Right lobe of liver (tissue), 6 donors: ENCODE results near the gene ZFP64. TPM values are rescaled to one million over a fixed set of nuclear protein-coding genes. Genes with fewer than 3 reads are reported as not detected.
A peak's percentile ranks its signal among the peaks of the same experiment; 100 is the strongest.

Experiments
- ATAC-seq, 4 donors: fragments of 200-7000 bp; cut with Tn5 transposase; one replicate each; pipeline ENCODE4 v1.9.1; 2020; ENCODE audit warnings: mild to moderate bottlenecking in 4 of 4, moderate library complexity in 4 of 4
- DNase-seq, 3 donors: peaks; one replicate each; pipeline ENCODE4 v3.0.0-alpha.2; 2020
- H3K27ac ChIP-seq, 3 donors: fragments of 200-600 bp; one replicate each; pipeline ENCODE4 v1.8.0; 2022
- H3K27me3 ChIP-seq, 2 donors: fragments of 200-600 bp; one replicate each; pipeline ENCODE4 v1.8.0; 2022
- H3K36me3 ChIP-seq, 4 donors: fragments of 200-600 bp; sonication (generic) in 1 of 4; one replicate each; pipeline versions ENCODE4 v1.5.1 to v1.8.0; 2017 to 2022; ENCODE audit warnings: control low read depth in 1 of 4
- H3K4me1 ChIP-seq, 4 donors: fragments of 200-600 bp; sonication (generic) in 1 of 4; one replicate each; pipeline versions ENCODE4 v1.5.1 to v1.8.0; 2017 to 2022; ENCODE audit warnings: control low read depth in 1 of 4
- H3K4me3 ChIP-seq, 3 donors: fragments of 200-600 bp; one replicate each; pipeline ENCODE4 v1.8.0; 2022
- H3K9me3 ChIP-seq, 4 donors: fragments of 200-600 bp; sonication (generic) in 1 of 4; one replicate each; pipeline versions ENCODE4 v1.5.1 to v1.8.0; 2017 to 2022; ENCODE audit warnings: control low read depth in 1 of 4
- CTCF ChIP-seq, 4 donors: fragments of 200-600 bp in 3 of 4; fragments of 450-650 bp in 1 of 4; IDR thresholded peaks; one replicate each; pipeline versions ENCODE4 v1.5.1 to v1.8.0; 2016 to 2022; ENCODE audit warnings: antibody characterized with exemption in 4 of 4, mild to moderate bottlenecking in 2 of 4
- POLR2A ChIP-seq: fragments of 450-650 bp; IDR thresholded peaks from one replicate; pipeline ENCODE4 v1.6.1; 2017; ENCODE audit warnings: antibody characterized with exemption, mild to moderate bottlenecking
- WGBS: methylation state at CpG from one replicate; pipeline ENCODE4 v1.1.6; 2018; ENCODE audit warnings: low coverage, low lambda C conversion rate; ENCODE audit not compliant: insufficient coverage; ENCODE audit errors: missing lambda C conversion rate; 5-methylcytosine and 5-hydroxymethylcytosine counted together
- intact Hi-C, 2 donors: fragments of 100-400 bp; cut with DNase I; formaldehyde crosslinking; loops; one replicate each; pipeline versions ENCODE4 v1.11.2 to v1.14.1; 2022
- long read RNA-seq: library from polyadenylated mRNA; unstranded; transcript quantifications from one replicate; pipeline ENCODE4 v2.0.0, GENCODE V29; 2019
- total RNA-seq, 6 experiments: library from RNA; depleted of rRNA in 2 of 6; stranded (reverse); fragments of >200 nt in 2 of 6; fragmentation: NEBNext Ultra II Directional in 3 of 6; extraction: Animal tissue kit (Norgen Biotek cat#: 25700) in 3 of 6; gene quantifications; one replicate each; pipeline versions ENCODE4 v1.1.0 to v1.2.4, GENCODE V29; 2016 to 2023
- donor health status: DM: no; HTN: yes; CAD: no.
- donor health status: DM: no; HTN: no; CAD: no.
- donor health status: DM: no; HTN: no; CAD: no.
- donor health status: DM: no; HTN: yes; CAD: no.
- donor health status: DM: no; HTN: yes; CAD: no.

ZFP64 gene
- total RNA-seq: 10 to 100 TPM in 1 of 6 experiments, 1 to 10 TPM in 5; 6.0 to 11.6 (median 7.2) TPM
- long read RNA-seq, partial matches to known transcripts: 1 of 2 reads
- long read RNA-seq, other reads (novel, unspliced or antisense): 0 of 2 reads

GRCh38 chr20:52191132-52191915 is at the start of gene ZFP64:
ZFP64 (minus strand) TSS chr20:52191779; CDS start chr20:52191636, 143 bp downstream.
- TF ChIP-seq CTCF (IDR thresholded peaks at IDR 0.05) (peak; percentile 26 to 65 (median 58)), POLR2A (peak; percentile 73)
- peaks cover 0 to 3% (median 0%) of the 10 kb centered on the region in 4 donors for H3K36me3 ChIP-seq
- ATAC-seq (peak; percentile 88 to 93 (median 92)), DNase-seq (peak; percentile 84 to 85 (median 85))
- H3K27ac ChIP-seq: peak within 1 kb of the TSS; percentile 85 to 93 (median 89)
- H3K9me3 ChIP-seq: no peaks in the 10 kb centered on the region
- intact Hi-C loops: no loop called here
- peaks cover 0 to 8% (median 3%) of the 10 kb centered on the region in 4 donors for H3K4me1 ChIP-seq
- peak within 1 kb of the TSS; percentile 83 to 97 (median 88) for H3K4me3 ChIP-seq
- 0% methylated on average over 7 of the region's 70 CpGs for WGBS
- H3K27me3 ChIP-seq: no peaks in the 10 kb centered on the region

- Histone ChIP-seq H3K9me3 (no peaks in the 10 kb centered on the region), H3K36me3 (no peaks in the 10 kb centered on the region), H3K4me3 (no peak overlapping the region), H3K4me1 (peaks cover 0 to 3% (median 0%) of the 10 kb centered on the region in 4 donors), H3K27me3 (no peaks in the 10 kb centered on the region), H3K27ac (no peak overlapping the region)
- intact Hi-C loops: no loop called here
- no peak for DNase-seq
- 71% methylated on average over 1 of the region's 1 CpG for WGBS
- no peak for ATAC-seq
- TF ChIP-seq POLR2A (no peak), CTCF (IDR thresholded peaks at IDR 0.05) (no peak)
Observed at GRCh38 chr20:52240802-52241201, 49.2 kb upstream of the ZFP64 start.

- intact Hi-C loops: no loop called here
- Histone ChIP-seq H3K27me3 (no peaks in the 10 kb centered on the region), H3K27ac (no peak overlapping the region), H3K4me3 (no peak overlapping the region), H3K36me3 (no peaks in the 10 kb centered on the region), H3K9me3 (no peaks in the 10 kb centered on the region), H3K4me1 (peaks cover 0 to 12% (median 3%) of the 10 kb centered on the region in 4 donors)
- TF ChIP-seq POLR2A (no peak), CTCF (IDR thresholded peaks at IDR 0.05) (no peak)
- WGBS: 34% methylated on average over 2 of the region's 2 CpGs
- DNase-seq (no peak), ATAC-seq (no peak)
Observed at GRCh38 chr20:52239102-52239501, 47.5 kb upstream of the ZFP64 start.

GRCh38 chr20:52236292-52236691 is 44.7 kb upstream of the ZFP64 start:
- ATAC-seq: no peak
- Histone ChIP-seq H3K4me1 (peaks cover 0 to 15% (median 3%) of the 10 kb centered on the region in 4 donors), H3K36me3 (no peaks in the 10 kb centered on the region), H3K27ac (no peak overlapping the region), H3K9me3 (no peaks in the 10 kb centered on the region), H3K4me3 (no peak overlapping the region), H3K27me3 (no peaks in the 10 kb centered on the region)
- 92% methylated on average over 6 of the region's 7 CpGs for WGBS
- no peak for TF ChIP-seq CTCF (IDR thresholded peaks at IDR 0.05)
- TF ChIP-seq POLR2A: no peak
- no peak for DNase-seq
- intact Hi-C loops: no loop called here
